HUDEP-2 (cell line): ENCODE measurements around the gene PHKG1.
"Not testable (repeated sequence)": the region's sequence is repeated elsewhere in the genome, so short reads cannot be mapped to it uniquely, and the experiment has no call there.

Source experiments
- DNase-seq, 76 experiments: peaks; one replicate each; lab custom pipeline; 2025; ENCODE audit not compliant: unreplicated experiment in 76 of 76; lab: John Stamatoyannopoulos, UW

PHKG1 gene

GRCh38 chr7:56092789-56093531, at the start of gene PHKG1:
Gene PHKG1 (minus strand): TSS chr7:56092952. CDS start chr7:56088941, 4,011 bp downstream.
- peak in 28 of 76 experiments; percentile 3 to 78 (median 28) for DNase-seq

- DNase-seq = not testable (repeated sequence)
These were observed 38.3 kb upstream of the PHKG1 start for GRCh38 chr7:56131062-56131461.

- DNase-seq = no peak
These were observed 34.7 kb upstream of the PHKG1 start for GRCh38 chr7:56127241-56127975.

GRCh38 chr7:56125831-56126230, 33.1 kb upstream of the PHKG1 start:
- DNase-seq = no peak

GRCh38 chr7:56124981-56125380, 32.2 kb upstream of the PHKG1 start:
- DNase-seq = no peak

- DNase-seq = no peak
These were observed 28.7 kb upstream of the PHKG1 start for GRCh38 chr7:56121440-56121839.

- peak in 2 of 76 experiments; percentile 1 to 5 for DNase-seq
These were observed 23.2 kb upstream of the PHKG1 start, which contains the start of gene NUPR2 for GRCh38 chr7:56115852-56116538. Gene NUPR2 (minus strand): TSS chr7:56116417. CDS start chr7:56116314, 103 bp downstream.

GRCh38 chr7:56112244-56112643, 19.5 kb upstream of the PHKG1 start:
- DNase-seq = not testable (repeated sequence)

GRCh38 chr7:56110611-56111010, 17.9 kb upstream of the PHKG1 start:
- DNase-seq = no peak

- no peak for DNase-seq
These were observed 15.2 kb upstream of the PHKG1 start for GRCh38 chr7:56107954-56108258.

GRCh38 chr7:56106108-56107073, 13.6 kb upstream of the PHKG1 start, which contains the start of gene CHCHD2:
Gene CHCHD2 (minus strand): TSS chr7:56106476. CDS start chr7:56106413, 63 bp downstream.
- peak in 75 of 76 experiments; percentile 28 to 98 (median 94) for DNase-seq

- peak in 7 of 76 experiments; percentile 3 to 28 (median 16) for DNase-seq
These were observed 12.8 kb upstream of the PHKG1 start for GRCh38 chr7:56105508-56105907.

GRCh38 chr7:56104138-56104537, 11.4 kb upstream of the PHKG1 start:
- DNase-seq = not testable (repeated sequence)

- no peak for DNase-seq
These were observed 6.9 kb upstream of the PHKG1 start for GRCh38 chr7:56099653-56100052.

- DNase-seq = not testable (repeated sequence)
These were observed 5.6 kb upstream of the PHKG1 start for GRCh38 chr7:56098187-56099008.

- peak in 71 of 76 experiments; percentile 18 to 90 (median 60) for DNase-seq
These were observed 4.9 kb upstream of the PHKG1 start for GRCh38 chr7:56097700-56098099.

- DNase-seq = not testable (repeated sequence)
These were observed 364 bp downstream of the PHKG1 start for GRCh38 chr7:56092388-56092787.

GRCh38 chr7:56091591-56091990, 1.2 kb downstream of the PHKG1 start:
- no peak for DNase-seq

- DNase-seq = no peak
These were observed 5.3 kb downstream of the PHKG1 start for GRCh38 chr7:56087445-56087844.
